ENCODE measurements around the gene TUG1.

The TUG1 gene

GRCh38 chr22:30968015-30968923 lies 796 bp upstream of the TUG1 start, which contains the start of gene MORC2:
Gene MORC2, minus strand, starts transcription at chr22:30968774. Its CDS starts 885 bp downstream, at chr22:30967889.
- Histone ChIP-seq H3K36me3 (ENCODE audit: insufficient read depth, low read length) (peaks cover 19% of the 10 kb centered on the region), H3K9ac (ENCODE audit: low read depth, low read length) (peak within 1 kb of the TSS; percentile 75), H3K9me3 (ENCODE audit: control insufficient read depth, insufficient read depth, low read length) (peaks cover 7% of the 10 kb centered on the region; the same call in 1 of the 2 replicates), H3K4me1 (ENCODE audit: insufficient read depth, low read length) (peaks cover 3% of the 10 kb centered on the region; the same call in 1 of the 2 replicates)

GRCh38 chr22:30969532-30970355 lies 679 bp downstream of the TUG1 start:
- Histone ChIP-seq H3K4me1 (ENCODE audit: insufficient read depth, low read length) (peaks cover 3% of the 10 kb centered on the region; the same call in 1 of the 2 replicates), H3K9me3 (ENCODE audit: control insufficient read depth, insufficient read depth, low read length) (peaks cover 17% of the 10 kb centered on the region; the same call in 1 of the 2 replicates), H3K36me3 (ENCODE audit: insufficient read depth, low read length) (peaks cover 32% of the 10 kb centered on the region), H3K9ac (ENCODE audit: low read depth, low read length) (peak overlapping the region; percentile 75)

- peaks cover 23% of the 10 kb centered on the region; the same call in 1 of the 2 replicates for H3K9me3 ChIP-seq (ENCODE audit: control insufficient read depth, insufficient read depth, low read length)
- peak overlapping the region; percentile 75 for H3K9ac ChIP-seq (ENCODE audit: low read depth, low read length)
- H3K4me1 ChIP-seq (ENCODE audit: insufficient read depth, low read length), result peaks cover 3% of the 10 kb centered on the region; the same call in 1 of the 2 replicates
- H3K36me3 ChIP-seq (ENCODE audit: insufficient read depth, low read length), result peaks cover 37% of the 10 kb centered on the region
Observed at GRCh38 chr22:30970356-30970746, 1.3 kb downstream of the TUG1 start.

- peaks cover 42% of the 10 kb centered on the region for H3K9me3 ChIP-seq (ENCODE audit: control insufficient read depth, insufficient read depth, low read length)
- no peak overlapping the region for H3K9ac ChIP-seq (ENCODE audit: low read depth, low read length)
- H3K36me3 ChIP-seq (ENCODE audit: insufficient read depth, low read length), result peaks cover 28% of the 10 kb centered on the region
- H3K4me1 ChIP-seq (ENCODE audit: insufficient read depth, low read length), result no peaks in the 10 kb centered on the region
Observed at GRCh38 chr22:30978304-30978962, 9.4 kb downstream of the TUG1 start.

- Histone ChIP-seq H3K4me1 (ENCODE audit: insufficient read depth, low read length) (no peaks in the 10 kb centered on the region), H3K36me3 (ENCODE audit: insufficient read depth, low read length) (peaks cover 17% of the 10 kb centered on the region), H3K9me3 (ENCODE audit: control insufficient read depth, insufficient read depth, low read length) (peaks cover 34% of the 10 kb centered on the region), H3K9ac (ENCODE audit: low read depth, low read length) (no peak overlapping the region)
Observed at GRCh38 chr22:30979932-30980331, 10.9 kb downstream of the TUG1 start.

- Histone ChIP-seq H3K9me3 (ENCODE audit: control insufficient read depth, insufficient read depth, low read length) (peaks cover 23% of the 10 kb centered on the region), H3K36me3 (ENCODE audit: insufficient read depth, low read length) (no peaks in the 10 kb centered on the region), H3K9ac (ENCODE audit: low read depth, low read length) (no peak overlapping the region), H3K4me1 (ENCODE audit: insufficient read depth, low read length) (no peaks in the 10 kb centered on the region)
Observed at GRCh38 chr22:30982512-30982911, 13.4 kb downstream of the TUG1 start.

GRCh38 chr22:30984317-30984716 lies 15.3 kb downstream of the TUG1 start:
- H3K9me3 ChIP-seq (ENCODE audit: control insufficient read depth, insufficient read depth, low read length), result peaks cover 18% of the 10 kb centered on the region
- H3K4me1 ChIP-seq (ENCODE audit: insufficient read depth, low read length), result no peaks in the 10 kb centered on the region
- no peak overlapping the region for H3K9ac ChIP-seq (ENCODE audit: low read depth, low read length)
- no peaks in the 10 kb centered on the region for H3K36me3 ChIP-seq (ENCODE audit: insufficient read depth, low read length)

- Histone ChIP-seq H3K36me3 (ENCODE audit: insufficient read depth, low read length) (no peaks in the 10 kb centered on the region), H3K9me3 (ENCODE audit: control insufficient read depth, insufficient read depth, low read length) (peaks cover 18% of the 10 kb centered on the region), H3K4me1 (ENCODE audit: insufficient read depth, low read length) (no peaks in the 10 kb centered on the region), H3K9ac (ENCODE audit: low read depth, low read length) (no peak overlapping the region)
Observed at GRCh38 chr22:30985561-30986208, 16.6 kb downstream of the TUG1 start.

- Histone ChIP-seq H3K36me3 (ENCODE audit: insufficient read depth, low read length) (no peaks in the 10 kb centered on the region), H3K9me3 (ENCODE audit: control insufficient read depth, insufficient read depth, low read length) (peaks cover 12% of the 10 kb centered on the region), H3K4me1 (ENCODE audit: insufficient read depth, low read length) (no peaks in the 10 kb centered on the region), H3K9ac (ENCODE audit: low read depth, low read length) (no peak overlapping the region)
Observed at GRCh38 chr22:30989474-30989873, 20.4 kb downstream of the TUG1 start.

GRCh38 chr22:30990690-30991089 lies 21.6 kb downstream of the TUG1 start:
- H3K4me1 ChIP-seq (ENCODE audit: insufficient read depth, low read length), result no peaks in the 10 kb centered on the region
- H3K9ac ChIP-seq (ENCODE audit: low read depth, low read length), result no peak overlapping the region
- H3K9me3 ChIP-seq (ENCODE audit: control insufficient read depth, insufficient read depth, low read length), result peaks cover 9% of the 10 kb centered on the region; the same call in 1 of the 2 replicates
- H3K36me3 ChIP-seq (ENCODE audit: insufficient read depth, low read length), result no peaks in the 10 kb centered on the region

- no peaks in the 10 kb centered on the region for H3K4me1 ChIP-seq (ENCODE audit: insufficient read depth, low read length)
- no peaks in the 10 kb centered on the region for H3K36me3 ChIP-seq (ENCODE audit: insufficient read depth, low read length)
- peaks cover 6% of the 10 kb centered on the region; the same call in 1 of the 2 replicates for H3K9me3 ChIP-seq (ENCODE audit: control insufficient read depth, insufficient read depth, low read length)
- no peak overlapping the region for H3K9ac ChIP-seq (ENCODE audit: low read depth, low read length)
Observed at GRCh38 chr22:30992565-30992964, 23.5 kb downstream of the TUG1 start.

- H3K9me3 ChIP-seq (ENCODE audit: control insufficient read depth, insufficient read depth, low read length), result 0 out of 2 replicates have a peak, but pooled peaks cover 4% of the 10 kb centered on the region
- no peaks in the 10 kb centered on the region for H3K4me1 ChIP-seq (ENCODE audit: insufficient read depth, low read length)
Observed at GRCh38 chr22:30994960-30995359, 25.9 kb downstream of the TUG1 start.

GRCh38 chr22:30996462-30996861 lies 27.4 kb downstream of the TUG1 start:
- Histone ChIP-seq H3K9ac (ENCODE audit: low read depth, low read length) (no peak overlapping the region), H3K9me3 (ENCODE audit: control insufficient read depth, insufficient read depth, low read length) (0 out of 2 replicates have a peak, but pooled peaks cover 4% of the 10 kb centered on the region), H3K4me1 (ENCODE audit: insufficient read depth, low read length) (no peaks in the 10 kb centered on the region), H3K36me3 (ENCODE audit: insufficient read depth, low read length) (no peaks in the 10 kb centered on the region)

More at GRCh38 chr22:30994960-30995359, 25.9 kb downstream of the TUG1 start:
- H3K9ac ChIP-seq (ENCODE audit: low read depth, low read length), result no peak overlapping the region
- no peaks in the 10 kb centered on the region for H3K36me3 ChIP-seq (ENCODE audit: insufficient read depth, low read length)

All from ES-I3 (cell line).